ENCODE results near the gene PLP1.

DNA sequence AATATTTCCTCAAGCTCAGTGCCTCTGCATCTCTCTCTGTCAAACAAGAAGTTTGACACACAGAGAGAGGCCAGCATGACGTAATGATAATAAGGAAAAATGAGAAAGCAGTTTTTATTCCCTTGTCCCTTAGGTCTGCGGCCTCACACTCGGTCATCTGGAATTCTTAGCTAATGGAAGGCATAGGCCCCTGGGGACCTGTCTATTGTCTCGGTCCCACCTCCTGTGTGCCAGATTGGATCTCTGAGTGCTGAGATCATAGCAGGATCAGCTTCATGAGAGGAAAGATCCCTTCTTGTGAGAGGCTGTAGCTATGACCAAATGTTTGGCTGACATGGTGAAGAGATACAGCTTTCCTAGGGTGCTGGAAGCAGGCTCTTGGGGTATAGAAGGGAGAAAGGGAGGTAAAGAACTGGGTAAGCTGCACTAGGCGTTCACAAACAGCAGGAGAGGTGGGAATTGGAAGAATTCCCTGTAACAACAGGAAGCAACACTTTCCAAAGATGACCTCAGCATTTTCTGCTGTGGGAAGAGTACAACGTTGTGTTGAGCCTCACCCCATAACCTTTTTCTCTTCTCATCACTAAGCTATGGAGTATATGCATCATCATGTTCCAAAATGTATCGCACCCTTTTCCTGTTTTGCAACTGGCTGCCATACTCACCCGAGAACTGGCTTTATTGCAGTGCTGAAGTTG, 45.7 kb upstream of the PLP1 start:
- TF ChIP-seq EZH2 (IDR thresholded peaks at IDR 0.05; ENCODE audit: low read depth): no peak
- TF ChIP-seq, protein P1, sequence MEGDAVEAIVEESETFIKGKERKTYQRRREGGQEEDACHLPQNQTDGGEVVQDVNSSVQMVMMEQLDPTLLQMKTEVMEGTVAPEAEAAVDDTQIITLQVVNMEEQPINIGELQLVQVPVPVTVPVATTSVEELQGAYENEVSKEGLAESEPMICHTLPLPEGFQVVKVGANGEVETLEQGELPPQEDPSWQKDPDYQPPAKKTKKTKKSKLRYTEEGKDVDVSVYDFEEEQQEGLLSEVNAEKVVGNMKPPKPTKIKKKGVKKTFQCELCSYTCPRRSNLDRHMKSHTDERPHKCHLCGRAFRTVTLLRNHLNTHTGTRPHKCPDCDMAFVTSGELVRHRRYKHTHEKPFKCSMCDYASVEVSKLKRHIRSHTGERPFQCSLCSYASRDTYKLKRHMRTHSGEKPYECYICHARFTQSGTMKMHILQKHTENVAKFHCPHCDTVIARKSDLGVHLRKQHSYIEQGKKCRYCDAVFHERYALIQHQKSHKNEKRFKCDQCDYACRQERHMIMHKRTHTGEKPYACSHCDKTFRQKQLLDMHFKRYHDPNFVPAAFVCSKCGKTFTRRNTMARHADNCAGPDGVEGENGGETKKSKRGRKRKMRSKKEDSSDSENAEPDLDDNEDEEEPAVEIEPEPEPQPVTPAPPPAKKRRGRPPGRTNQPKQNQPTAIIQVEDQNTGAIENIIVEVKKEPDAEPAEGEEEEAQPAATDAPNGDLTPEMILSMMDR (conservative IDR thresholded peaks at IDR 0.05): no peak
